ENCODE data around the gene HBS1L. TPM values are rescaled to one million over a fixed set of nuclear protein-coding genes. Genes with fewer than 3 reads are reported as not detected.
"Not testable (repeated sequence)": the region's sequence is repeated elsewhere in the genome, so short reads cannot be mapped to it uniquely, and the experiment has no call there.

HBS1L gene
- total RNA-seq, 1 donor from 2014 or later = 89.8 TPM

DNA sequence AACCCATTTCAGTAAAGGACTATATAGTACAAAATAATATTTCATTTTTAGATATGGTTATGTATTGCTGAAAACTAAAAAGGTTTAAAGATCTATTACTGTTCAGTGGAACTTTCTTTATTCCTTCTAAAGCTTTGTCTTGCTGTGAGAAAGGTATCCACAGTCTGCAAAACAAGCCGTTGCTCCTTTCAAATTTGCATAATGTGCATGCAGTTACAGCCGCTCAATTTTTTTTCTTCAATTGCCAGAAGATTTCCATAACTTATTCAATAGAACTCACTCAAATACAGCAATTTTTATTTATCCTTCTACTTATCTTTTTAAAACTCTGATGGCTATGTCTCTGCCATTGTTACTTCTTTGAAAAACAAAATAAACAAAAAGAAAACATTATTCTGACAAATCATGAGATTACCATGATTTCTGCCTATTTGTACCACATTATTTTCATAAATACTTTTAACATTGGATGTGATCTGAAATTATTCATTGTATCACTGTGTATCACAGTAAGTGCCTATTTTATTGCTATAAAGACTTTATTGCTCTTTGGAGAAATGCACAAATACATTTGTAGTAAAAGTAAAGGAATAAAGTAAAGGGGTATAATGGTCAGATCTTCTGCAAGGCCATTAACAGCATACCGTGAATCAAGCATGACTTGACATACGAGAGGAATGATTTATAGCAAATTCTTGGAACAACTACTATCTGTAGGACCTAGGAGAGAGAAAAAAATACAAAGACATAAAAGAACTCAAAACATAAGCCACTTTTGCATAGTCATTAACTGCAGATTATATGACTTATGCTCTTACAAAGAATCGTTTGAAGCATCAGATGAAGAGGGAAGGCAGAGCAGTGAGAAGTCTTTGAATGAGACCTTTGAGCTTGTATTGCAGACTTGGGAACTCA, 29.6 kb upstream of the HBS1L start:
- intact Hi-C loops (cut with micrococcal nuclease) = no loop called here
- ATAC-seq = no peak
- DNase-seq = no peak

DNA sequence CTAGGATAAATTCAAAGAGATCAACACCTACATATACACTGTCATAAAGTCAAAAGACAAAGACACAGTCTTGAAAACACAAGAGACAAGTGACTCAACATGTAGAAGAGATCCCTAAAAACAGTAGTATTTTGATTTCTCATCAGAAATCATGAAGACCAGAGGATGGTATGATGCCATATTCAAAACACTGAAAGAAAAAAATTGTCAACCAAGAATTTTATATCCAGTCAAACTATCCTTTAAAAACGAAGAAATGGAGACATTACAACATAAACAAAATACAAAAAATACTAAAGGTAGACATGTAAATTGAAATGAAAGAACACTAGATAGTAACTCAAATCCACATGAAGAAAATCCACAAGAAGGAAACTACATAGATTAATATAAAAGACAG, 27.3 kb upstream of the HBS1L start:
- no peak for DNase-seq
- intact Hi-C loops (cut with micrococcal nuclease) = no loop called here
- ATAC-seq = no peak

DNA sequence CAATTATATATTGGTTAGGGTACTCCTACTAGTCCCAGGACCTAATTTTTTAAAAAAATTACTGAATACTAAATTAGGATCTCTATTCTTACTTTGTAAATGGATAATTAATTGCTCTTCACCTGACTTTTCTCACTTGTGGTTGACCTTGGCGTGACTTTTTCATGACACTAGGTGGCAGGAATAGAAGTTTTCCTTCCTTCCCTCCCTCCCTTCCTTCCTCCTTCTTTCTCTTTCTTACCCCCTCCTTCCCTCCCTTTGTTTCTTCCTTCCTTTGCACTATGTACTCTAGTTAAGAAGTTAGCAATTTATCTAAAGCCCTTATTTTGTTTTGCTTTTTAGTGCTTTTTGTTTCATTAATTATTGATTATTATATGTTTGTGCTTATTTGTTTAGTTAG, 20.4 kb upstream of the HBS1L start:
- ATAC-seq = no peak
- no peak for DNase-seq
- intact Hi-C loops (cut with micrococcal nuclease) = no loop called here

GRCh38 chr6:135073756-135074393, 19.3 kb upstream of the HBS1L start:
- intact Hi-C loops (cut with micrococcal nuclease) = no loop called here
- ATAC-seq (no peak), DNase-seq (no peak)

DNA sequence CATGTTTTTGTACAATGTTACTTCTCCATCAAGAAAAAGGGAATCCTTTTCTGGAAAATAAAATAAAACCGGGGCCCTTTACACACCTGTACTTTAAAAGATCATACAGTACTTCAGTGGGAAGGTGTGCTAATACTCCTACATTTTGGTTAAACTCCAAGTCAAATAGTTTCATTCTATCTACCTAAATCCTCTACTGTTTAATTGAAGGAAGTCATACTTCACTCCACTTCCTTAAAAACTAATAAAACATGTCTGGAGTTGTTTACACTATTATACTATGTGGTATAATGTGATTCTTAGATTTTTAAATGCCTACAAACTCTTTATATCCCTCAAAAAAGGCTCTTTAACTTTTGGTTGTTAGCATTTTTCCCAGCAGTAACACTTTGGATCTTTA, 18.6 kb upstream of the HBS1L start:
- intact Hi-C loops (cut with micrococcal nuclease) = no loop called here
- DNase-seq (no peak), ATAC-seq (no peak)

- intact Hi-C loops (cut with micrococcal nuclease) = no loop called here
- DNase-seq (no peak), ATAC-seq (no peak)
Observed at GRCh38 chr6:135072753-135073152, 18.1 kb upstream of the HBS1L start.

- ATAC-seq (no peak), DNase-seq (no peak)
- intact Hi-C loops (cut with micrococcal nuclease) = no loop called here
Observed at GRCh38 chr6:135071541-135071940, 16.9 kb upstream of the HBS1L start.

DNA sequence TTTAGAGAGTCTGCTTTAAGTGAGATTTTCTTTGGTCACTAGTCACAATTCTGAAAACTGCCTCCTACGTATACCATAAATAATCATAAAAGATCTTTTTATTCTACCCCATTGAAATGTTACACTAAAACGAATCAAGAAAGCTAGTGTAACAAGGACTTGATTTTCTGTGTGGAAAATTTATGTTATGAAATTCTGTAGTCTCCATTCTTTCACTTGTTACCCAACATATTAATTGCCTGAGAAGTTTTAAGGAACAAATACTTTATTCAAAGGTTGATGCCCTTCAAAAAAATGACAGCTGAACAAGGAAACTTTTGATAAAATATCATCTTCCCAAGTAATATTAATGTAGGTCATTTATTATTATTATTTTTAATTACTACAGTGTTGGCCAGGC, 13.3 kb upstream of the HBS1L start:
- intact Hi-C loops (cut with micrococcal nuclease) = no loop called here
- ATAC-seq (no peak), DNase-seq (no peak)

GRCh38 chr6:135066806-135067205, 12.2 kb upstream of the HBS1L start:
- intact Hi-C loops (cut with micrococcal nuclease) = no loop called here
- no peak for DNase-seq
- ATAC-seq = no peak

GRCh38 chr6:135066397-135066796, 11.8 kb upstream of the HBS1L start:
- ATAC-seq (no peak), DNase-seq (no peak)
- intact Hi-C loops (cut with micrococcal nuclease) = no loop called here

- no peak for DNase-seq
- no peak for ATAC-seq
- intact Hi-C loops (cut with micrococcal nuclease) = no loop called here
Observed at GRCh38 chr6:135064586-135064985, 10.0 kb upstream of the HBS1L start.

DNA sequence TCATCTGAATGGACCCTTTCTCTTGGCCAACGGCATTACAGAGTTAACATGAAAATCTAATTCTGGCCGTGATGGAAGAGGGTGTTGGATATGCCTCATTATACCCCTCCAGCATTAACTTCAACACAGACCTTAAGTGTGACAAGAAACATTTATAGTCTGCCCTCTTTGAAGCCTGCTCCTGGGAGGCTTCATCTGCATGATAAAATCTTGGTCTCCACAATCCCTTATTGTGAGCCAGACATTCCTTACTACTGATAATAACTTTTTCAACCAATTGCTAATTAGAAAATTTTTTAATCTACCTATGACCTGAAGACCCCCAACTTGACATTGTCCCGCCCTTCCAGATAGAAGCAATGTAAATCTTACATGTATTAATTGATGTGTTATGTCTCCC, 9.3 kb upstream of the HBS1L start:
- intact Hi-C loops (cut with micrococcal nuclease) = no loop called here
- DNase-seq (no peak), ATAC-seq (no peak)

GRCh38 chr6:135062735-135063134, 8.1 kb upstream of the HBS1L start:
- no peak for ATAC-seq
- intact Hi-C loops (cut with micrococcal nuclease) = no loop called here
- DNase-seq = no peak

- intact Hi-C loops (cut with micrococcal nuclease) = no loop called here
- DNase-seq (no peak), ATAC-seq (no peak)
Observed at GRCh38 chr6:135060076-135060475, 5.5 kb upstream of the HBS1L start.

- ATAC-seq; DNase-seq; intact Hi-C loops (cut with micrococcal nuclease): not testable (repeated sequence)
Observed at GRCh38 chr6:135058299-135058698, 3.7 kb upstream of the HBS1L start.

DNA sequence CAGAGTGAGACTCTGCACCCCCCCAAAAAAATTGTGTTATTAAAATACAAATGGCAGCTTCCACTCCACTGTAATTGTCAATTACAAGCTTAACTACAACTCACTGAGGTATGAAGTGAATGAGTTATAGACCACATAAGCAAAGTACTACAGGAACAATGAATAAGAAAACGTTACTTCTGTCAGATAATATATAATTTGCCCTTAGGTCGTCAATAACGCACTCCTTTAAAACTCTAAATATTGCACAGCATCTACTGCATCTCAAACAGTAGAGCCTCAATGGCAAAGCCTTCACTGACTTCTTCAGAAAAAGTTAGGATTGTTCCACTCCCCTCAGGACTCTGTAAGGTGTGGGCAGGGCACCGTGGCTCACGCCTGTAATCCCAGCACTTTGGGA, 2.0 kb upstream of the HBS1L start:
- no peak for ATAC-seq
- DNase-seq = no peak
- intact Hi-C loops (cut with micrococcal nuclease) = no loop called here

DNA sequence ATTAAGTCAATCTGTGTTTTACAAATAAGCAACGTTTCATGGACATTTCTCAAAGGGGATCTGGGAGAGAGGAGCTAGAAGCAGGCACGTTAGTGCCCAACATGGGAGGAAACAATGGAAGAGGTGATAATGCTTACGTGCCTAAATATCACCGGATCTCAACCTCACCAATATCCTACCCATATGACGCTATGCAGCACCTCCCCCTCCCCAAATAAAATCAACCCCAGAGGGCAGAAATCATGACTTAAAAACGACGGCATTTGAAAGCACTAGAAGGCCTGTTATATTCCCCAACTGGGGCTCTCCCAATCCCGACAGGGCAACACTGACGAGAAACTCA, 425 bp downstream of the HBS1L start:
- ATAC-seq = no peak
- intact Hi-C loops (cut with micrococcal nuclease) = no loop called here
- no peak for DNase-seq

GRCh38 chr6:135053406-135053805, 1.2 kb downstream of the HBS1L start:
- intact Hi-C loops (cut with micrococcal nuclease) = no loop called here
- ATAC-seq (no peak), DNase-seq (no peak)

- intact Hi-C loops (cut with micrococcal nuclease) = no loop called here
- no peak for DNase-seq
- ATAC-seq = no peak
Observed at GRCh38 chr6:135052939-135053338, 1.7 kb downstream of the HBS1L start.

- no peak for DNase-seq
- intact Hi-C loops (cut with micrococcal nuclease) = no loop called here
- no peak for ATAC-seq
Observed at GRCh38 chr6:135048915-135049314, 5.7 kb downstream of the HBS1L start.

DNA sequence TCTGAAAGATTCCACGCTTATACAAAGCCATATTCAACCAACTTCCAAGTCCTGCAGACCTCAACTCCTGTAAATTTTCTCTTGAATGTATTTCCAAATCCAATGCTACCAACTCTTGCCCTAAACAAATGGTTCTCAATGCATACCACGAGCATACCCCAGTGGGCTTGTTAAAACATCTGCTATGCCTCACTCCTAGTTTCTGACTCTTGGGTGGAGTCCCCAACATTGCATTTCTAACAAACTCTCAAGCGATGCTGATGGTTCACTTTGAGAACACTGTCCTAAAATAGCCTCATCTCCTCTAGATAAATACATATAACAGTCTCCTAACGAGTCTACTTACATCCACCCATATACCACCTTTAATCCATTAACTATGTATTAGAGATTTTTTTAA, 7.3 kb downstream of the HBS1L start:
- intact Hi-C loops (cut with micrococcal nuclease) = no loop called here
- DNase-seq = no peak
- ATAC-seq = no peak
